OCI-LY1 (cell line): ENCODE measurements around the gene OASL.
"Not testable (repeated sequence)": the region's sequence is repeated elsewhere in the genome, so short reads cannot be mapped to it uniquely, and the experiment has no call there.

Experiments
- CTCF ChIP-seq: fragments of 200-600 bp; sonication (generic), shearing (Covaris generic); IDR thresholded peaks from 2 replicates; pipeline ENCODE4 v1.5.1; 2017; ENCODE audit warnings: mild to moderate bottlenecking, antibody characterized with exemption, low read length, moderate library complexity, mixed read lengths
- EZH2 ChIP-seq: fragments of 200-600 bp; sonication (generic), shearing (Covaris generic); IDR thresholded peaks from 2 replicates; pipeline ENCODE4 v1.8.0; 2017; ENCODE audit warnings: borderline replicate concordance, mixed run types, mild to moderate bottlenecking, antibody characterized with exemption, low read length, moderate library complexity, mixed read lengths

DNA sequence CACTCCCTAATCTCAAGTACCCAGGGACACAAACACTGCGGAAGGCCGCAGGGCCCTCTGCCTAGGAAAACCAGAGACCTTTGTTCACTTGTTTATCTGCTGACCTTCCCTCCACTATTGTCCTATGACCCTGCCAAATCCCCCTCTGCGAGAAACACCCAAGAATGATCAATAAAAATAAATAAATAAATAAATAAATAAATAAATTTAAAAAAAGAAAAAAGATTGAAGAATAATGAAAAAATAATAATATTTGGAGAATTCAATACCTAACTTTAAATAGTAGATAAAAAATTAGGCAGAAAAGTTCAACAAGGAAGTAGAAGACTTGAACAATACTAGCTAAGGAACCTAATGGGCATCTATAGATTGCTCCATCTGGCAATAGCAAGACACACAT, 38.4 kb upstream of the OASL start:
- TF ChIP-seq CTCF, EZH2: not testable (repeated sequence)
